Esophagus muscularis mucosa (tissue), 4 donors: Measurements from ENCODE around the gene TSTD1. TPM values are rescaled to one million over a fixed set of nuclear protein-coding genes. Genes with fewer than 3 reads are reported as not detected.

Experiments used
- DNase-seq: peaks from one replicate; pipeline ENCODE4 v3.0.0-alpha.2; 2017; ENCODE audit errors: extremely low spot score
- H3K27ac ChIP-seq, 4 donors: fragments of 200-600 bp; sonication (generic); replicated peaks in 1 of 4; 1 replicate in 3 of 4; 2 replicates in 1 of 4; pipeline ENCODE4 v1.5.1; 2016 to 2019; ENCODE audit warnings: mild to moderate bottlenecking in 1 of 4
- H3K27me3 ChIP-seq, 4 donors: fragments of 200-600 bp; sonication (generic); one replicate each; pipeline versions ENCODE4 v1.5.1 to v1.6.0; 2016 to 2019
- H3K36me3 ChIP-seq, 4 donors: fragments of 200-600 bp; sonication (generic); one replicate each; pipeline ENCODE4 v1.5.1; 2016 to 2019
- H3K4me1 ChIP-seq, 4 donors: fragments of 200-600 bp; sonication (generic); one replicate each; pipeline ENCODE4 v1.5.1; 2016 to 2019
- H3K4me3 ChIP-seq, 4 donors: fragments of 200-600 bp; sonication (generic); 1 replicate in 2 of 4; 2 replicates in 2 of 4; pipeline ENCODE4 v1.5.1; 2016 to 2019; ENCODE audit warnings: mild to moderate bottlenecking in 4 of 4, moderate library complexity in 1 of 4
- H3K9me3 ChIP-seq, 4 donors: fragments of 200-600 bp; sonication (generic); 1 replicate in 3 of 4; 2 replicates in 1 of 4; pipeline ENCODE4 v1.5.1; 2016 to 2019
- CTCF ChIP-seq, 3 experiments: fragments of 200-600 bp in 2 of 3; fragments of 450-650 bp in 1 of 3; sonication (generic) in 2 of 3; IDR thresholded peaks; one replicate each; pipeline ENCODE4 v1.5.1; 2017 to 2019; ENCODE audit warnings: antibody characterized with exemption in 3 of 3, mild to moderate bottlenecking in 2 of 3, moderate library complexity in 1 of 3
- EP300 ChIP-seq: sonication (generic); formaldehyde crosslinking; IDR thresholded peaks from one replicate; pipeline ENCODE4 v1.6.1; 2017; ENCODE audit warnings: antibody characterized with exemption
- POLR2A ChIP-seq: fragments of 450-650 bp; IDR thresholded peaks from one replicate; pipeline ENCODE4 v1.6.1; 2017; ENCODE audit warnings: antibody characterized with exemption, moderate library complexity, mild to moderate bottlenecking, low read depth
- POLR2AphosphoS5 ChIP-seq, 2 donors: sonication (generic); formaldehyde crosslinking; IDR thresholded peaks; one replicate each; pipeline ENCODE4 v1.6.1; 2017; ENCODE audit warnings: antibody characterized with exemption in 2 of 2
- WGBS: methylation state at CpG from one replicate; pipeline ENCODE4 v1.1.5; 2018; 5-methylcytosine and 5-hydroxymethylcytosine counted together
- intact Hi-C: fragments of 100-400 bp; cut with DNase I; formaldehyde crosslinking; loops from one replicate; pipeline ENCODE4 v1.15.1; 2023
- total RNA-seq, 4 donors: library from RNA; depleted of rRNA; stranded (reverse); fragments of >200 nt; gene quantifications; one replicate each; pipeline versions ENCODE4 v1.1.0 to v1.2.1, GENCODE V29; 2016

The TSTD1 gene
- total RNA-seq, 4 donors from 2014 or later: 19.0 to 46.5 (median 29.4) TPM

DNA sequence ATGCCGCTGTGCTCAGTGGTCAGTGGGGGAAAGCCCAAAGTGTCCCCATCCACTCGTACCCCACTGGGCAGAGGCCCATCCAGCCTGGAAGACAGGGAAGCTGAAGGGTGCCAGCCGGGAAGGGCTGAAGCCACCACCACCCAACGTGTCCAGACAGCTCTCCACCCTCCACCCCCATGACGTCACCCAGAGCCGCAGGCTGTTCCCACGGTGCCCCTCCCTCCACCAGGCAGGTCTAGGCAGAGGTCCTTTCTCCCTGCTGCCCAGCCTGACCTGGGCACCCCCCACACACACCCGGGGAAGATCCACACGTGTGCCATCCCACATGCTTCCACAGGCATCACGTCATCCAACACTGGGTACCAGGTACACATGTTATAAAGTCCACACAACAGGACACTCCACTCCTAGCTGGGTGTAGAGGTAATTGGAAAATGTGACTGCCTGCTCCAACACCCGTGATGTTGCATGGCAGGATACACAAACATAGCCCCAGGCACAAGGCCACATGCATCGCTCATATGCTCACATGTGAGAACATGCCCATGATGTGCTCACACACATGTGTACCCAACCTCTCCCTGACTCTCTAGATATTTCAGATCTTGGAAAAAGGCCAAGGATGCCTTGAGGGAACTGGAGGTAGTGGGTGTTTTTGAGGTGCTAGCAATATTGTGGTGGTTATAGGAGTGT, 36.1 kb upstream of the TSTD1 start:
- Histone ChIP-seq H3K4me3 (no peak overlapping the region), H3K27me3 (peaks cover 0 to 14% (median 0%) of the 10 kb centered on the region in 4 donors), H3K4me1 (no peaks in the 10 kb centered on the region), H3K36me3 (no peaks in the 10 kb centered on the region), H3K9me3 (no peaks in the 10 kb centered on the region), H3K27ac (no peak overlapping the region)
- 94% methylated on average over 10 of the region's 12 CpGs for WGBS
- intact Hi-C loops: no loop called here
- TF ChIP-seq EP300 (no peak), CTCF (IDR thresholded peaks at IDR 0.05) (no peak)
- DNase-seq: no peak

DNA sequence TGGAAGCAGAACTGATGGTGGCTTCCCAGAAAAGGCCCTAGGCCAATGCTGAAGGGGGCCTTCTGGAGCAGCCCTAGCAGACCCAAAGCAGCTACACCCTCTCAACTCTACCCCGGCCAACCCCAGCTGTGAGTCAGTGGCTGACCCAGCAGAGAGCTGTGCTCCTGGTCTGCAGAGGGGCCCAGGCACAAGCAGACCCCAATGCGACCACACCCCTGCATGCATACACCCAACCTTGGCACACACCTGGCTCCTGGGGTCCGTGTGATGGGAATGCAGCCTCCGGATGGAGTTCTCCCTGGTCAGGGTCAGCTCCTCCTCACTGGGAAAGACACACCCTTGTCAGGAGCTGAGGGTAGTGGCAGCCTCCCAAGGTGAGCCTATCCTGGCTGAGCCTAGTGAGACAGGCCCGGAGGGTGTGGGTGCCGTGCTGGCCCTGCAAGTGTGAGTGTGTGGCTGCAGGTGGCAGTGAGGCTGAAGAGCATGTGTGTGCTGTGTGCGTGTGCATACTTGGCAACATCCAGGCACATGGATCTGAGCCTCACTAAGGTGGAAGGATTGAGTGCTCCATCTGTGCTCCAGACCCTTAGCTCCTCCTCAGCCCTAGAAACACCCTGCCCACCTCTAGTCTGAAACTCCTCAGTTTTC, 34.8 kb upstream of the TSTD1 start:
- no peaks in the 10 kb centered on the region for H3K4me1 ChIP-seq
- DNase-seq: no peak
- TF ChIP-seq CTCF (IDR thresholded peaks at IDR 0.05): no peak
- TF ChIP-seq POLR2A: no peak
- no peak for TF ChIP-seq EP300
- TF ChIP-seq POLR2AphosphoS5 (IDR thresholded peaks at IDR 0.05): no peak
- peaks cover 0 to 8% (median 0%) of the 10 kb centered on the region in 4 donors for H3K27me3 ChIP-seq
- intact Hi-C loops: no loop called here
- no peak overlapping the region for H3K27ac ChIP-seq
- no peaks in the 10 kb centered on the region for H3K9me3 ChIP-seq
- no peak overlapping the region for H3K4me3 ChIP-seq
- H3K36me3 ChIP-seq: no peaks in the 10 kb centered on the region
- WGBS: 81% methylated on average over 6 of the region's 7 CpGs

GRCh38 chr1:161072751-161073449, 34.1 kb upstream of the TSTD1 start:
- Histone ChIP-seq H3K36me3 (no peaks in the 10 kb centered on the region), H3K27ac (no peak overlapping the region), H3K27me3 (peaks cover 0 to 5% (median 0%) of the 10 kb centered on the region in 4 donors), H3K4me1 (no peaks in the 10 kb centered on the region), H3K4me3 (no peak overlapping the region), H3K9me3 (no peaks in the 10 kb centered on the region)
- DNase-seq: no peak
- intact Hi-C loops: no loop called here
- 83% methylated on average over 19 of the region's 19 CpGs for WGBS
- no peak for TF ChIP-seq POLR2A
- no peak for TF ChIP-seq EP300
- no peak for TF ChIP-seq CTCF (IDR thresholded peaks at IDR 0.05)
- TF ChIP-seq POLR2AphosphoS5 (IDR thresholded peaks at IDR 0.05): no peak

DNA sequence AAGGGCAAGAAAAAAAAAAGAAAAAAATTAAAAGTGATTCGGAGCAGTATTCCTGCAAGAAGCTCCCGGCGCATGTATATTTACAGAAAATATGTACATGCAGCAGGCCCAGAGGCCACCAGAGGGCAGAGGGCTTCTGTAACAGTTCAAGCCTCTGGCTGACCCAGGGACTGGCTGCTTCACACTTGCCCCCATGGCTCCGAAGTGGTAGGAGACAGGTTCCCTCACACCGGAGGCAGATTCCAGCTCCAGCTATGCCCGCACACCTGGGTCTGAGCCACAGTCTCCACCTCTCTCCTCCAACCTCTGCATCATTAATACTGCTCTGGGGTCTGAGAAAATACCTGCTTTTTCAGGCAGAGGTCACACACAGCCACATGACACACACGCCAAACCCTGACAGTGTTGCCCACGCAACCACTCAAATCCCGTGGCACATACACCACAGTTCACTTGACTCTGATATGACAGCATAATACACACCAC, 33.2 kb upstream of the TSTD1 start:
- intact Hi-C loops: no loop called here
- Histone ChIP-seq H3K4me1 (no peaks in the 10 kb centered on the region), H3K9me3 (no peaks in the 10 kb centered on the region), H3K27me3 (peaks cover 0 to 5% (median 0%) of the 10 kb centered on the region in 4 donors), H3K36me3 (no peaks in the 10 kb centered on the region), H3K27ac (no peak overlapping the region), H3K4me3 (no peak overlapping the region)
- DNase-seq: no peak
- WGBS: 72% methylated on average over 9 of the region's 9 CpGs
- TF ChIP-seq CTCF (IDR thresholded peaks at IDR 0.05) (peak; percentile 25 to 46 (median 27)), POLR2AphosphoS5 (IDR thresholded peaks at IDR 0.05) (no peak)
